ENCODE data around the gene ANO7. TPM values are rescaled to one million over a fixed set of nuclear protein-coding genes. Genes with fewer than 3 reads are reported as not detected.

ANO7 gene
- total RNA-seq, 1 experiment from 2014 or later = 0.84 TPM

- TF ChIP-seq CEBPB (IDR thresholded peaks at IDR 0.05; ENCODE audit: low read depth) (no peak), MAX (IDR thresholded peaks at IDR 0.05) (no peak), EZH2 (IDR thresholded peaks at IDR 0.05) (no peak), ZBTB33 (IDR thresholded peaks at IDR 0.05; ENCODE audit: extremely low read depth, insufficient replicate concordance, low read length) (no peak), POLR2AphosphoS5 (IDR thresholded peaks at IDR 0.05; ENCODE audit: low read depth, low read length) (no peak), TCF7L2 (IDR thresholded peaks at IDR 0.05; ENCODE audit: borderline replicate concordance, extremely low read depth, insufficient read depth, insufficient read length) (no peak), CTCF (IDR thresholded peaks at IDR 0.05 in 2 of 3, conservative IDR thresholded peaks at IDR 0.05 in 1 of 3; ENCODE audit: borderline replicate concordance in 1 of 3, insufficient read depth in 1 of 3, low read depth in 2 of 3, low read length in 2 of 3) (no peak), EZH2phosphoT487 (IDR thresholded peaks at IDR 0.05; ENCODE audit: borderline replicate concordance) (no peak), POLR2A (IDR thresholded peaks at IDR 0.05; ENCODE audit: borderline replicate concordance, extremely low read depth, insufficient read depth, insufficient read length) (no peak), CBX3 (IDR thresholded peaks at IDR 0.05; ENCODE audit: low read depth) (no peak), EGR1 (IDR thresholded peaks at IDR 0.05; ENCODE audit: low read depth) (no peak), ELF1 (IDR thresholded peaks at IDR 0.05; ENCODE audit: borderline replicate concordance, low read depth) (no peak), SP1 (IDR thresholded peaks at IDR 0.05; ENCODE audit: low read depth) (no peak), ZFX (IDR thresholded peaks at IDR 0.05) (no peak)
- ChIA-PET RAD21 (ENCODE audit: low non-redundant PET in 1 of 2, low total read pairs in 2 of 2, uncharacterized antibody in 2 of 2, unreplicated experiment in 2 of 2) (no interaction called here), POLR2A (no interaction called here), CTCF (no interaction called here)
- H3K9me3 ChIP-seq (ENCODE audit: control insufficient read depth in 1 of 2, insufficient read depth in 1 of 2, low read depth in 1 of 2, low read length in 2 of 2) = no peaks in the 10 kb centered on the region
- H3K4me3 ChIP-seq (replicated peaks in 1 of 2; ENCODE audit: low read depth in 1 of 2, low read length in 2 of 2) = no peak overlapping the region
- H3K27ac ChIP-seq (ENCODE audit: low read depth, low read length) = no peak overlapping the region
- intact Hi-C loops (cut with micrococcal nuclease) = no loop called here
- H3K79me2 ChIP-seq (ENCODE audit: insufficient read depth, low read length) = peaks cover 47% of the 10 kb centered on the region
- ATAC-seq (no peak), DNase-seq (ENCODE audit: low read depth, low spot score) (no peak)
- no peaks in the 10 kb centered on the region for H3K9me2 ChIP-seq (ENCODE audit: insufficient read depth)
- H3K9ac ChIP-seq (ENCODE audit: low read length) = no peak overlapping the region
- H3K4me2 ChIP-seq (ENCODE audit: low read length) = no peak overlapping the region
- H3K27me3 ChIP-seq (ENCODE audit: insufficient read depth, low read length) = no peaks in the 10 kb centered on the region
- no peak overlapping the region for H2AFZ ChIP-seq (ENCODE audit: low read depth, low read length, poor library complexity, severe bottlenecking)
- no TSS peak for BruUV-seq (replicated peaks)
- peaks cover 4% of the 10 kb centered on the region; the same call in 1 of the 2 replicates for H4K20me1 ChIP-seq (ENCODE audit: insufficient read depth)
- no peaks in the 10 kb centered on the region for H3K4me1 ChIP-seq (ENCODE audit: control insufficient read depth in 1 of 2, insufficient read depth in 2 of 2, low read length in 2 of 2)
- peaks cover 77 to 84% of the 10 kb centered on the region in 2 experiments for H3K36me3 ChIP-seq (ENCODE audit: control insufficient read depth in 1 of 2, insufficient read depth in 2 of 2, low read length in 2 of 2)
Measured at GRCh38 chr2:241242306-241242705, 53.8 kb downstream of the ANO7 start.
